H1 (cell line): ENCODE results near the gene OPHN1. TPM values are rescaled to one million over a fixed set of nuclear protein-coding genes. Genes with fewer than 3 reads are reported as not detected.

Source experiments
- BACH1 ChIP-seq: IDR thresholded peaks from 2 replicates; pipeline ENCODE4 v1.6.1; 2012; ENCODE audit warnings: low read length, improper control_type of control experiment
- CEBPB ChIP-seq: IDR thresholded peaks from 2 replicates; pipeline ENCODE4 v1.6.1; 2012; ENCODE audit warnings: low read depth, low read length
- POLR2AphosphoS5 ChIP-seq: IDR thresholded peaks from 2 replicates; pipeline ENCODE4 v1.6.1; 2011; ENCODE audit warnings: low read depth, low read length
- SP1 ChIP-seq: IDR thresholded peaks from 2 replicates; pipeline ENCODE4 v1.6.1; 2011; ENCODE audit warnings: low read depth, low read length
- TBP ChIP-seq: IDR thresholded peaks from 2 replicates; pipeline ENCODE4 v1.6.1; 2011; ENCODE audit warnings: low read depth, low read length, improper control_type of control experiment
- polyA plus RNA-seq, 7 experiments: library from polyadenylated mRNA; depleted of rRNA in 3 of 7; stranded (reverse) in 5 of 7; unstranded in 2 of 7; fragments of >200 nt in 5 of 7; fragments of 200-250 nt in 2 of 7; gene quantifications; 1 replicate in 5 of 7; 2 replicates in 1 of 7; 4 replicates in 1 of 7; pipeline versions ENCODE4 v1.2.1 to v1.2.3, GENCODE V29; 2011 to 2013; ENCODE audit warnings: missing spikeins in 2 of 7, mixed read lengths in 2 of 7
- total RNA-seq: library from RNA; stranded (reverse); fragmentation: NEBNext Ultra II Directional; extraction: Animal tissue kit (Norgen Biotek cat#: 25700); gene quantifications from 2 replicates; pipeline ENCODE4 v1.2.1, GENCODE V29; 2021
- TF ChIP-seq, protein P1 (sequence below): fragments of 300-600 bp; sonication (generic); IDR thresholded peaks from 2 replicates; pipeline ENCODE4 v1.7.1; 2012; ENCODE audit warnings: low read length, moderate library complexity, mild to moderate bottlenecking, inconsistent platforms; ENCODE audit not compliant: insufficient replicate concordance
- TF ChIP-seq, protein P2 (sequence below): IDR thresholded peaks from 2 replicates; pipeline ENCODE4 v1.6.1; 2011; ENCODE audit warnings: low read depth, mild to moderate bottlenecking, low read length; ENCODE audit not compliant: insufficient read depth
- TF ChIP-seq, protein P3 (sequence below): IDR thresholded peaks from 2 replicates; pipeline ENCODE4 v1.6.1; 2012; ENCODE audit warnings: inconsistent platforms

OPHN1 gene
- total and polyA plus RNA-seq, 2 of the 8 experiments (the other 6 are each of a cell fraction or from before 2014, with no cell fraction given): 1.2 to 3.5 TPM

DNA sequence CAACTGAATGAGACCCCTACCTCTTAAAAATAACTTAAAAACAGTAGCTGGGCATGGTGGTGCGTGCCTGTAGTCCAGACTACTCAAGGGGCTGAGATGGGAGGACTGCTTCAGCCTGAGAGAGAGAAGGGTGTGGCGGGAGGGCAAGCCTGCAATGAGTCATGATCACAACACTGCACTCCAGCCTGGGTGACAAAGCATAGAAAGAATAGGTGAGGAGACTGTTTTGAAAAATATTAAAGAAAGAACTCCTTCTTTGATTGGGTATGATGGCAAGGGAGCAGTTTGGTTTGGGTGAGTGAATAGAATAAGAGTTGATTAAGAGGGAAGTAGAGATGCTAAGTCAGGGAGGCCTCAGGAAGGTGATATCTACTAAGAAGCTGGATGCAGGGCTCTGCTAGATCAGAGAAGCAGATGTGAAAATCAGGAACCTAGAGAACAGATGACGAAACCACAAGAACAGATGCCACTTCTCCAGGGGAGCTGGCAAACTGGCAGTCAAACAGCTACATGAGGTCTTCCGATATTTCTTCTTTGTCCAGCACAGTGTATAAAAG is 318.6 kb downstream of the OPHN1 start (continued):
- TF ChIP-seq, protein P1, sequence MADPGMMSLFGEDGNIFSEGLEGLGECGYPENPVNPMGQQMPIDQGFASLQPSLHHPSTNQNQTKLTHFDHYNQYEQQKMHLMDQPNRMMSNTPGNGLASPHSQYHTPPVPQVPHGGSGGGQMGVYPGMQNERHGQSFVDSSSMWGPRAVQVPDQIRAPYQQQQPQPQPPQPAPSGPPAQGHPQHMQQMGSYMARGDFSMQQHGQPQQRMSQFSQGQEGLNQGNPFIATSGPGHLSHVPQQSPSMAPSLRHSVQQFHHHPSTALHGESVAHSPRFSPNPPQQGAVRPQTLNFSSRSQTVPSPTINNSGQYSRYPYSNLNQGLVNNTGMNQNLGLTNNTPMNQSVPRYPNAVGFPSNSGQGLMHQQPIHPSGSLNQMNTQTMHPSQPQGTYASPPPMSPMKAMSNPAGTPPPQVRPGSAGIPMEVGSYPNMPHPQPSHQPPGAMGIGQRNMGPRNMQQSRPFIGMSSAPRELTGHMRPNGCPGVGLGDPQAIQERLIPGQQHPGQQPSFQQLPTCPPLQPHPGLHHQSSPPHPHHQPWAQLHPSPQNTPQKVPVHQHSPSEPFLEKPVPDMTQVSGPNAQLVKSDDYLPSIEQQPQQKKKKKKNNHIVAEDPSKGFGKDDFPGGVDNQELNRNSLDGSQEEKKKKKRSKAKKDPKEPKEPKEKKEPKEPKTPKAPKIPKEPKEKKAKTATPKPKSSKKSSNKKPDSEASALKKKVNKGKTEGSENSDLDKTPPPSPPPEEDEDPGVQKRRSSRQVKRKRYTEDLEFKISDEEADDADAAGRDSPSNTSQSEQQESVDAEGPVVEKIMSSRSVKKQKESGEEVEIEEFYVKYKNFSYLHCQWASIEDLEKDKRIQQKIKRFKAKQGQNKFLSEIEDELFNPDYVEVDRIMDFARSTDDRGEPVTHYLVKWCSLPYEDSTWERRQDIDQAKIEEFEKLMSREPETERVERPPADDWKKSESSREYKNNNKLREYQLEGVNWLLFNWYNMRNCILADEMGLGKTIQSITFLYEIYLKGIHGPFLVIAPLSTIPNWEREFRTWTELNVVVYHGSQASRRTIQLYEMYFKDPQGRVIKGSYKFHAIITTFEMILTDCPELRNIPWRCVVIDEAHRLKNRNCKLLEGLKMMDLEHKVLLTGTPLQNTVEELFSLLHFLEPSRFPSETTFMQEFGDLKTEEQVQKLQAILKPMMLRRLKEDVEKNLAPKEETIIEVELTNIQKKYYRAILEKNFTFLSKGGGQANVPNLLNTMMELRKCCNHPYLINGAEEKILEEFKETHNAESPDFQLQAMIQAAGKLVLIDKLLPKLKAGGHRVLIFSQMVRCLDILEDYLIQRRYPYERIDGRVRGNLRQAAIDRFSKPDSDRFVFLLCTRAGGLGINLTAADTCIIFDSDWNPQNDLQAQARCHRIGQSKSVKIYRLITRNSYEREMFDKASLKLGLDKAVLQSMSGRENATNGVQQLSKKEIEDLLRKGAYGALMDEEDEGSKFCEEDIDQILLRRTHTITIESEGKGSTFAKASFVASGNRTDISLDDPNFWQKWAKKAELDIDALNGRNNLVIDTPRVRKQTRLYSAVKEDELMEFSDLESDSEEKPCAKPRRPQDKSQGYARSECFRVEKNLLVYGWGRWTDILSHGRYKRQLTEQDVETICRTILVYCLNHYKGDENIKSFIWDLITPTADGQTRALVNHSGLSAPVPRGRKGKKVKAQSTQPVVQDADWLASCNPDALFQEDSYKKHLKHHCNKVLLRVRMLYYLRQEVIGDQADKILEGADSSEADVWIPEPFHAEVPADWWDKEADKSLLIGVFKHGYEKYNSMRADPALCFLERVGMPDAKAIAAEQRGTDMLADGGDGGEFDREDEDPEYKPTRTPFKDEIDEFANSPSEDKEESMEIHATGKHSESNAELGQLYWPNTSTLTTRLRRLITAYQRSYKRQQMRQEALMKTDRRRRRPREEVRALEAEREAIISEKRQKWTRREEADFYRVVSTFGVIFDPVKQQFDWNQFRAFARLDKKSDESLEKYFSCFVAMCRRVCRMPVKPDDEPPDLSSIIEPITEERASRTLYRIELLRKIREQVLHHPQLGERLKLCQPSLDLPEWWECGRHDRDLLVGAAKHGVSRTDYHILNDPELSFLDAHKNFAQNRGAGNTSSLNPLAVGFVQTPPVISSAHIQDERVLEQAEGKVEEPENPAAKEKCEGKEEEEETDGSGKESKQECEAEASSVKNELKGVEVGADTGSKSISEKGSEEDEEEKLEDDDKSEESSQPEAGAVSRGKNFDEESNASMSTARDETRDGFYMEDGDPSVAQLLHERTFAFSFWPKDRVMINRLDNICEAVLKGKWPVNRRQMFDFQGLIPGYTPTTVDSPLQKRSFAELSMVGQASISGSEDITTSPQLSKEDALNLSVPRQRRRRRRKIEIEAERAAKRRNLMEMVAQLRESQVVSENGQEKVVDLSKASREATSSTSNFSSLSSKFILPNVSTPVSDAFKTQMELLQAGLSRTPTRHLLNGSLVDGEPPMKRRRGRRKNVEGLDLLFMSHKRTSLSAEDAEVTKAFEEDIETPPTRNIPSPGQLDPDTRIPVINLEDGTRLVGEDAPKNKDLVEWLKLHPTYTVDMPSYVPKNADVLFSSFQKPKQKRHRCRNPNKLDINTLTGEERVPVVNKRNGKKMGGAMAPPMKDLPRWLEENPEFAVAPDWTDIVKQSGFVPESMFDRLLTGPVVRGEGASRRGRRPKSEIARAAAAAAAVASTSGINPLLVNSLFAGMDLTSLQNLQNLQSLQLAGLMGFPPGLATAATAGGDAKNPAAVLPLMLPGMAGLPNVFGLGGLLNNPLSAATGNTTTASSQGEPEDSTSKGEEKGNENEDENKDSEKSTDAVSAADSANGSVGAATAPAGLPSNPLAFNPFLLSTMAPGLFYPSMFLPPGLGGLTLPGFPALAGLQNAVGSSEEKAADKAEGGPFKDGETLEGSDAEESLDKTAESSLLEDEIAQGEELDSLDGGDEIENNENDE: no peak
- TF ChIP-seq TBP (no peak), POLR2AphosphoS5 (no peak), SP1 (no peak), CEBPB (no peak), BACH1 (no peak)
- TF ChIP-seq, protein P2, sequence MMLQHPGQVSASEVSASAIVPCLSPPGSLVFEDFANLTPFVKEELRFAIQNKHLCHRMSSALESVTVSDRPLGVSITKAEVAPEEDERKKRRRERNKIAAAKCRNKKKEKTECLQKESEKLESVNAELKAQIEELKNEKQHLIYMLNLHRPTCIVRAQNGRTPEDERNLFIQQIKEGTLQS: no peak
- TF ChIP-seq, protein P3, sequence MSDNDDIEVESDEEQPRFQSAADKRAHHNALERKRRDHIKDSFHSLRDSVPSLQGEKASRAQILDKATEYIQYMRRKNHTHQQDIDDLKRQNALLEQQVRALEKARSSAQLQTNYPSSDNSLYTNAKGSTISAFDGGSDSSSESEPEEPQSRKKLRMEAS: no peak
- TF ChIP-seq, all 59 proteins: peak for 0
